Keratinocyte (primary cell): ENCODE results near the gene HUS1B. TPM values are rescaled to one million over a fixed set of nuclear protein-coding genes. Genes with fewer than 3 reads are reported as not detected.

ENCODE experiments used
- DNase-seq: peaks from one replicate; pipeline ENCODE4 v3.0.0-alpha.2; 2011; ENCODE audit warnings: low read depth, missing footprints, low spot score
- FAIRE-seq: peaks from 2 replicates; lab custom pipeline; 2011; peaks lifted over from hg19 to GRCh38; lab: Jason Lieb, UNC
- H2AFZ ChIP-seq: 2 replicates; pipeline ENCODE4 v1.6.0; 2012; ENCODE audit warnings: low read length, control low read depth, inconsistent platforms; ENCODE audit not compliant: control insufficient read depth
- H3K27ac ChIP-seq: 2 replicates; pipeline ENCODE4 v1.5.1; 2011; ENCODE audit warnings: low read length; ENCODE audit not compliant: control insufficient read depth, insufficient read depth
- H3K27me3 ChIP-seq: 3 replicates; pipeline ENCODE4 v1.6.0; 2011; ENCODE audit warnings: low read length; ENCODE audit not compliant: control insufficient read depth, insufficient read depth; ENCODE audit errors: extremely low read depth
- H3K36me3 ChIP-seq, 2 experiments: 2 replicates in 1 of 2; 3 replicates in 1 of 2; pipeline ENCODE4 v1.5.1; 2011; ENCODE audit warnings: low read length in 2 of 2, mild to moderate bottlenecking in 1 of 2; ENCODE audit not compliant: control insufficient read depth in 2 of 2, insufficient read depth in 2 of 2; ENCODE audit errors: extremely low read depth in 1 of 2
- H3K4me1 ChIP-seq: 3 replicates; pipeline ENCODE4 v1.5.1; 2011; ENCODE audit warnings: low read length; ENCODE audit not compliant: control insufficient read depth, insufficient read depth; ENCODE audit errors: extremely low read depth
- H3K4me2 ChIP-seq: 3 replicates; pipeline ENCODE4 v1.6.0; 2011; ENCODE audit warnings: low read depth, low read length; ENCODE audit not compliant: control insufficient read depth, insufficient read depth; ENCODE audit errors: extremely low read depth
- H3K4me3 ChIP-seq, 3 experiments: fragments of 200-600 bp in 1 of 3; sonication (generic) in 1 of 3; 2 replicates in 2 of 3; 3 replicates in 1 of 3; pipeline ENCODE4 v1.5.1; 2011 to 2016; ENCODE audit warnings: low read length in 3 of 3, mild to moderate bottlenecking in 3 of 3, control low read depth in 2 of 3, inconsistent platforms in 1 of 3, low read depth in 1 of 3, mixed read lengths in 1 of 3, mixed run types in 1 of 3, moderate library complexity in 1 of 3; ENCODE audit not compliant: control insufficient read depth in 2 of 3, insufficient read depth in 2 of 3; ENCODE audit errors: extremely low read depth in 1 of 3
- H3K79me2 ChIP-seq: 2 replicates; pipeline ENCODE4 v1.6.0; 2012; ENCODE audit warnings: low read length; ENCODE audit not compliant: control insufficient read depth, insufficient read depth
- H3K9ac ChIP-seq: 3 replicates; pipeline ENCODE4 v1.6.0; 2011; ENCODE audit warnings: low read length; ENCODE audit not compliant: control insufficient read depth, insufficient read depth; ENCODE audit errors: extremely low read depth
- H3K9me1 ChIP-seq: 3 replicates; pipeline ENCODE4 v1.6.0; 2011; ENCODE audit warnings: low read length; ENCODE audit not compliant: control insufficient read depth, insufficient read depth; ENCODE audit errors: extremely low read depth
- H3K9me3 ChIP-seq: 2 replicates; pipeline ENCODE4 v1.5.1; 2012; ENCODE audit warnings: low read depth, low read length; ENCODE audit not compliant: control insufficient read depth
- H4K20me1 ChIP-seq: 3 replicates; pipeline ENCODE4 v1.6.0; 2011; ENCODE audit warnings: low read length; ENCODE audit not compliant: control insufficient read depth, insufficient read depth; ENCODE audit errors: extremely low read depth
- CTCF ChIP-seq, 3 experiments: IDR thresholded peaks in 1 of 3; conservative IDR thresholded peaks in 1 of 3; optimal IDR thresholded peaks in 1 of 3; 2 replicates in 2 of 3; 3 replicates in 1 of 3; pipeline versions ENCODE3 to v1.5.1; 2011; ENCODE audit warnings: low read length in 3 of 3, mild to moderate bottlenecking in 3 of 3, moderate library complexity in 2 of 3, control low read depth in 1 of 3, inconsistent platforms in 1 of 3; ENCODE audit not compliant: insufficient read depth in 2 of 3; ENCODE audit errors: extremely low read depth in 1 of 3
- EZH2 ChIP-seq: IDR thresholded peaks from one replicate; pipeline ENCODE4 v1.6.1; 2012; ENCODE audit warnings: inconsistent platforms, mild to moderate bottlenecking, low read length, moderate library complexity
- dilution Hi-C: fragments of 300-500 bp; cut with MboI; formaldehyde crosslinking; loops from one replicate; pipeline ENCODE4 v1.7.0; 2020; ENCODE audit warnings: low sequenced_read_pairs; ENCODE audit not compliant: extremely low pct_ligation_motif_present
- polyA plus RNA-seq, 5 experiments: library from polyadenylated mRNA; depleted of rRNA in 3 of 5; stranded (reverse) in 3 of 5; stranded (forward) in 1 of 5; unstranded in 1 of 5; fragments of >200 nt; gene quantifications; 1 replicate in 1 of 5; 2 replicates in 3 of 5; 3 replicates in 1 of 5; pipeline versions ENCODE4 v1.2.1 to v1.2.3, GENCODE V29; 2011 to 2012; ENCODE audit warnings: missing spikeins in 2 of 5, low read depth in 1 of 5, low replicate concordance in 1 of 5

The HUS1B gene
- polyA plus RNA-seq, 1 donor (not counting 4 experiments of a cell fraction or from before 2014, with no cell fraction given): 0.13 TPM

DNA sequence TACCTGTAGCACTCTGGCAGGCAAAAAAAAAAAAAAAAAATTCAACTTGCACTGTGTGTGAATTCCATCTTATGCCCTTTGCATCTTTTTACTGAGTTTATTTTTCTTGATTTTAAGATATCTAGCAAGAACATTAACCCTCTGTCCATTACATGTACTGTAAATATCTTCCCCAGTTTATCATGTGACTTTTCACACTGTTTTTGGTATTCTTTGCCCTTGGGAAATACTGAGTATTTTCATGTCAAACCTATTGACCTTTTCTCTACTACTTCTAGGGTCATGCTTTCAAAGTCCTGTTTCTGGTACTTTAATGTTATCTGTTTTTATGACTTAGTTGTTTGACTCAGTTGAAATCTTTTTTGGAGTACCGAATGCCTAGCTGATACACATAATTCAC is 843 bp upstream of the HUS1B start:
- DNase-seq: no peak
- no peak for FAIRE-seq
- Histone ChIP-seq H3K4me3 (no peak overlapping the region), H3K9me1 (no peaks in the 10 kb centered on the region), H4K20me1 (no peaks in the 10 kb centered on the region), H2AFZ (no peak overlapping the region), H3K9me3 (no peaks in the 10 kb centered on the region), H3K27me3 (no peaks in the 10 kb centered on the region), H3K36me3 (peaks cover 0 to 8% of the 10 kb centered on the region in 2 experiments), H3K4me1 (no peaks in the 10 kb centered on the region), H3K79me2 (peaks cover 45% of the 10 kb centered on the region), H3K4me2 (no peak overlapping the region), H3K27ac (no peak overlapping the region), H3K9ac (no peak overlapping the region)
- TF ChIP-seq EZH2 (no peak), CTCF (optimal IDR thresholded peaks at IDR 0.05 in 1 of 3, IDR thresholded peaks at IDR 0.05 in 1 of 3, conservative IDR thresholded peaks at IDR 0.05 in 1 of 3; ENCODE audit: extremely low read depth in 1 of 3, insufficient read depth in 2 of 3, low read length in 3 of 3) (no peak)
- dilution Hi-C loops: no loop called here

DNA sequence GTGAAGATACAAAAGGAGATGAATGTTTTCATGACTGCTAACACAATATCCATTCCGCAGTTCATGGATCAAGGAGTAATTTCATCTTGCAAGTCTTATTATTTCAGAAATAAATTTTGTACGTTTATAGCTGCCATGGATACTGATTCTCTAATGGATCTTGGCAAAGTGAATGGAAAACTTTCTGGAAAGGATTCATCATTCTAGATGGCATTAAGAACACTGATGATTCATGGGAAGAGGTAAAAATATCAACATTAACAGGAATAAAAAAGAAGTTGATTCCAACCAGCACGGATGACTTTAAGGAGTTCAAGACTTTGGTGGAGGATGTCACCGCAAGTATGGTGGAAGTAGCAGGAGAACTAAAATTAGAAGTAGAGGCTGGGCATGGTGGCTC is 2.8 kb downstream of the HUS1B start:
- Histone ChIP-seq H2AFZ (no peak overlapping the region), H4K20me1 (no peaks in the 10 kb centered on the region), H3K9ac (no peak overlapping the region), H3K36me3 (peaks cover 0 to 8% of the 10 kb centered on the region in 2 experiments), H3K27ac (no peak overlapping the region), H3K79me2 (peaks cover 25% of the 10 kb centered on the region), H3K4me3 (no peak overlapping the region), H3K4me1 (no peaks in the 10 kb centered on the region), H3K9me1 (no peaks in the 10 kb centered on the region), H3K27me3 (no peaks in the 10 kb centered on the region), H3K4me2 (no peak overlapping the region), H3K9me3 (no peaks in the 10 kb centered on the region)
- DNase-seq (no peak), FAIRE-seq (no peak)
- no peak for TF ChIP-seq EZH2
- no peak for TF ChIP-seq CTCF (optimal IDR thresholded peaks at IDR 0.05 in 1 of 3, IDR thresholded peaks at IDR 0.05 in 1 of 3, conservative IDR thresholded peaks at IDR 0.05 in 1 of 3; ENCODE audit: extremely low read depth in 1 of 3, insufficient read depth in 2 of 3, low read length in 3 of 3)
- dilution Hi-C loops: no loop called here
